Liver (tissue), 9 donors: ENCODE results near the gene ST8SIA6. TPM values are rescaled to one million over a fixed set of nuclear protein-coding genes. Genes with fewer than 3 reads are reported as not detected.

Source experiments
- DNase-seq: peaks from one replicate; pipeline ENCODE4 v3.0.0-alpha.2; 2017; ENCODE audit warnings: low spot score
- H3K27ac ChIP-seq, 2 donors: one replicate each; pipeline ENCODE4 v1.7.0; 2013; ENCODE audit warnings: inconsistent platforms in 2 of 2, low read length in 2 of 2, control low read depth in 1 of 2, low read depth in 1 of 2, mild to moderate bottlenecking in 1 of 2
- H3K27me3 ChIP-seq, 4 donors: one replicate each; pipeline versions ENCODE4 v1.6.1 to v1.7.0; 2013; ENCODE audit warnings: low read length in 3 of 4, inconsistent platforms in 1 of 4, mild to moderate bottlenecking in 1 of 4, moderate library complexity in 1 of 4; ENCODE audit not compliant: control insufficient read depth in 4 of 4, insufficient read depth in 4 of 4
- H3K36me3 ChIP-seq, 4 donors: one replicate each; pipeline versions ENCODE4 v1.6.1 to v1.7.0; 2013; ENCODE audit warnings: low read length in 3 of 4, mild to moderate bottlenecking in 3 of 4, low read depth in 1 of 4, moderate library complexity in 1 of 4; ENCODE audit not compliant: control insufficient read depth in 4 of 4, insufficient read depth in 3 of 4
- H3K4me1 ChIP-seq, 4 donors: one replicate each; pipeline versions ENCODE4 v1.6.1 to v1.7.0; 2013; ENCODE audit warnings: low read length in 3 of 4, mild to moderate bottlenecking in 3 of 4, moderate library complexity in 1 of 4; ENCODE audit not compliant: control insufficient read depth in 4 of 4, insufficient read depth in 4 of 4
- H3K4me3 ChIP-seq, 3 donors: one replicate each; pipeline versions ENCODE4 v1.6.1 to v1.7.0; 2013; ENCODE audit warnings: low read length in 3 of 3, control low read depth in 1 of 3, low read depth in 1 of 3, mild to moderate bottlenecking in 1 of 3
- H3K9ac ChIP-seq, 2 donors: one replicate each; pipeline ENCODE4 v1.7.0; 2013; ENCODE audit warnings: low read length in 2 of 2, mild to moderate bottlenecking in 2 of 2, moderate library complexity in 2 of 2, control low read depth in 1 of 2, low read depth in 1 of 2
- H3K9me3 ChIP-seq, 4 donors: one replicate each; pipeline versions ENCODE4 v1.6.1 to v1.7.0; 2013; ENCODE audit warnings: low read length in 3 of 4; ENCODE audit not compliant: control insufficient read depth in 4 of 4
- ATF3 ChIP-seq: IDR thresholded peaks from 2 replicates; pipeline ENCODE4 v1.6.1; 2016; ENCODE audit warnings: antibody characterized with exemption
- CTCF ChIP-seq: fragments of 150-350 bp; IDR thresholded peaks from 2 replicates; pipeline ENCODE4 v1.5.1; 2017; ENCODE audit warnings: improper control_type of control experiment, low read depth, low read length; ENCODE audit not compliant: missing input control
- EGR1 ChIP-seq, 2 donors: IDR thresholded peaks; 2 replicates each; pipeline ENCODE4 v1.6.1; 2016 to 2018; ENCODE audit warnings: antibody characterized with exemption in 2 of 2, low read depth in 2 of 2
- FOXA1 ChIP-seq: IDR thresholded peaks from 2 replicates; pipeline ENCODE4 v1.6.1; 2016; ENCODE audit warnings: antibody characterized with exemption
- FOXA2 ChIP-seq: IDR thresholded peaks from 2 replicates; pipeline ENCODE4 v1.6.1; 2016; ENCODE audit warnings: antibody characterized with exemption
- GABPA ChIP-seq, 2 donors: IDR thresholded peaks in 1 of 2; conservative IDR thresholded peaks in 1 of 2; 2 replicates each; pipeline ENCODE4 v1.6.1; 2016; ENCODE audit warnings: antibody characterized with exemption in 2 of 2, mild to moderate bottlenecking in 1 of 2, moderate library complexity in 1 of 2
- HNF4A ChIP-seq, 2 donors: conservative IDR thresholded peaks; 2 replicates each; pipeline ENCODE4 v1.6.1; 2016; ENCODE audit warnings: antibody characterized with exemption in 2 of 2, mild to moderate bottlenecking in 2 of 2
- HNF4G ChIP-seq: IDR thresholded peaks from 2 replicates; pipeline ENCODE4 v1.6.1; 2016; ENCODE audit warnings: antibody characterized with exemption
- JUND ChIP-seq, 2 donors: IDR thresholded peaks; 2 replicates each; pipeline ENCODE4 v1.6.1; 2016; ENCODE audit warnings: antibody characterized with exemption in 2 of 2
- MAX ChIP-seq: IDR thresholded peaks from 2 replicates; pipeline ENCODE4 v1.6.1; 2016; ENCODE audit warnings: antibody characterized with exemption
- NR2F2 ChIP-seq: IDR thresholded peaks from 2 replicates; pipeline ENCODE4 v1.6.1; 2016; ENCODE audit warnings: antibody characterized with exemption
- RAD21 ChIP-seq, 2 donors: IDR thresholded peaks; 2 replicates each; pipeline ENCODE4 v1.6.1; 2016; ENCODE audit warnings: antibody characterized with exemption in 2 of 2, mild to moderate bottlenecking in 2 of 2
- REST ChIP-seq: IDR thresholded peaks from 2 replicates; pipeline ENCODE4 v1.6.1; 2016; ENCODE audit warnings: antibody characterized with exemption, mild to moderate bottlenecking
- RXRA ChIP-seq, 2 donors: IDR thresholded peaks; 2 replicates each; pipeline ENCODE4 v1.6.1; 2017 to 2018; ENCODE audit warnings: antibody characterized with exemption in 2 of 2, mild to moderate bottlenecking in 1 of 2
- SP1 ChIP-seq: IDR thresholded peaks from 2 replicates; pipeline ENCODE4 v1.6.1; 2018; ENCODE audit warnings: antibody characterized with exemption, mild to moderate bottlenecking
- TAF1 ChIP-seq: conservative IDR thresholded peaks from 2 replicates; pipeline ENCODE4 v1.6.1; 2016; ENCODE audit warnings: antibody characterized with exemption, mild to moderate bottlenecking
- YY1 ChIP-seq: IDR thresholded peaks from 2 replicates; pipeline ENCODE4 v1.6.1; 2016; ENCODE audit warnings: antibody characterized with exemption, mild to moderate bottlenecking
- ZBTB33 ChIP-seq: IDR thresholded peaks from 2 replicates; pipeline ENCODE4 v1.6.1; 2016; ENCODE audit warnings: antibody characterized with exemption
- WGBS: extraction: QIAGEN DNeasy Blood & Tissue Kit; methylation state at CpG from one replicate; pipeline ENCODE4 v1.1.7; 2013; 5-methylcytosine and 5-hydroxymethylcytosine counted together
- polyA plus RNA-seq, 2 donors: library from polyadenylated mRNA; stranded (reverse) in 1 of 2; unstranded in 1 of 2; fragments of 200-250 nt in 1 of 2; fragments of >200 nt in 1 of 2; fragmentation: Nextera tagmentation in 1 of 2; extraction: Ambion mirVana in 1 of 2; gene quantifications; one replicate each; pipeline versions ENCODE4 v1.2.1 to v1.2.3, GENCODE V29; 2013 to 2015
- total RNA-seq, 2 donors: library from RNA; depleted of rRNA; stranded (reverse); fragments of >200 nt; gene quantifications; one replicate each; pipeline ENCODE4 v1.2.3, GENCODE V29; 2014
- donor health status: healthy.
- donor health status: healthy.
- donor health status: healthy.
- donor health status: healthy.
- donor health status: healthy.

ST8SIA6 gene
- total and polyA plus RNA-seq, 4 donors: 0.53 to 5.8 (median 1.0) TPM

- TF ChIP-seq FOXA2: no peak
- no peak for TF ChIP-seq MAX
- no peak for TF ChIP-seq YY1
Observed at GRCh38 chr10:17444388-17444714, 10.0 kb downstream of the ST8SIA6 start (continued).

- H3K9ac ChIP-seq: no peak overlapping the region
- no peaks in the 10 kb centered on the region for H3K4me1 ChIP-seq
- no peak for TF ChIP-seq GABPA (IDR thresholded peaks at IDR 0.05 in 1 of 2, conservative IDR thresholded peaks at IDR 0.05 in 1 of 2)
- TF ChIP-seq TAF1: no peak
- TF ChIP-seq FOXA1: no peak
- no peak for TF ChIP-seq JUND (IDR thresholded peaks at IDR 0.05)
- no peak for TF ChIP-seq CTCF
- no peak for TF ChIP-seq ZBTB33
- TF ChIP-seq RAD21 (IDR thresholded peaks at IDR 0.05): no peak
- TF ChIP-seq RXRA (IDR thresholded peaks at IDR 0.05): no peak
- no peak for TF ChIP-seq YY1
- no peak for TF ChIP-seq FOXA2
- no peak for TF ChIP-seq NR2F2
- no peak for TF ChIP-seq HNF4A (conservative IDR thresholded peaks at IDR 0.05)
- TF ChIP-seq EGR1 (IDR thresholded peaks at IDR 0.05; ENCODE audit: low read depth in 2 of 2): no peak
- no peak for TF ChIP-seq SP1
- TF ChIP-seq HNF4G: no peak
- no peak for TF ChIP-seq ATF3
- TF ChIP-seq REST: no peak
- no peak for TF ChIP-seq MAX
- no peak overlapping the region for H3K27ac ChIP-seq
- no peaks in the 10 kb centered on the region for H3K36me3 ChIP-seq
- no peak for DNase-seq
- peaks cover 0 to 8% (median 1%) of the 10 kb centered on the region in 4 donors for H3K27me3 ChIP-seq
- H3K9me3 ChIP-seq: peaks cover 2 to 6% (median 3%) of the 10 kb centered on the region in 4 donors
- 52% methylated on average over 11 of the region's 11 CpGs for WGBS
- H3K4me3 ChIP-seq: no peak overlapping the region
Observed at GRCh38 chr10:17443707-17444387, 10.5 kb downstream of the ST8SIA6 start.
